SK-N-SH (cell line): ENCODE results near the gene SLC45A3.

ENCODE experiments used
- CHD2 ChIP-seq: fragments of 150-350 bp; IDR thresholded peaks from 2 replicates; pipeline ENCODE4 v1.6.1; 2018; ENCODE audit warnings: low read length; ENCODE audit not compliant: partially characterized antibody
- CTCF ChIP-seq: fragments of 200-600 bp; sonication (generic); IDR thresholded peaks from 2 replicates; pipeline ENCODE4 v1.6.1; 2017; ENCODE audit warnings: antibody characterized with exemption, mild to moderate bottlenecking, moderate library complexity
- EP300 ChIP-seq, 2 experiments: IDR thresholded peaks; 2 replicates each; pipeline versions ENCODE4 v1.4.0 to v1.6.1; 2012; ENCODE audit warnings: borderline replicate concordance in 1 of 2, low read depth in 1 of 2, low read length in 1 of 2
- EZH2phosphoT487 ChIP-seq: fragments of 200-600 bp; sonication (generic); IDR thresholded peaks from 2 replicates; pipeline ENCODE4 v1.6.1; 2017; ENCODE audit warnings: low read depth, mixed run types, mild to moderate bottlenecking, antibody characterized with exemption, moderate library complexity, borderline replicate concordance
- FOXM1 ChIP-seq: IDR thresholded peaks from 2 replicates; pipeline ENCODE4 v1.4.0; 2012; ENCODE audit warnings: low read depth, mild to moderate bottlenecking
- GABPA ChIP-seq: IDR thresholded peaks from 2 replicates; pipeline ENCODE4 v1.4.0; 2012; ENCODE audit warnings: low read depth, mild to moderate bottlenecking
- IRF3 ChIP-seq: fragments of 150-350 bp; IDR thresholded peaks from 2 replicates; pipeline ENCODE4 v1.6.1; 2016; ENCODE audit warnings: mild to moderate bottlenecking, low read depth, low read length
- MXI1 ChIP-seq: IDR thresholded peaks from 2 replicates; pipeline ENCODE4 v1.6.1; 2012; ENCODE audit warnings: mild to moderate bottlenecking, low read depth, low read length, improper control_type of control experiment
- NRF1 ChIP-seq: IDR thresholded peaks from 2 replicates; pipeline ENCODE4 v1.6.1; 2012; ENCODE audit warnings: low read depth, mild to moderate bottlenecking, low read length
- RAD21 ChIP-seq: IDR thresholded peaks from 2 replicates; pipeline ENCODE4 v1.6.1; 2012; ENCODE audit warnings: mild to moderate bottlenecking, low read length
- SMC3 ChIP-seq: IDR thresholded peaks from 2 replicates; pipeline ENCODE4 v1.6.1; 2012; ENCODE audit warnings: low read depth, low read length, improper control_type of control experiment
- TAF1 ChIP-seq: IDR thresholded peaks from 2 replicates; pipeline ENCODE4 v1.6.1; 2012; ENCODE audit warnings: low read depth, mild to moderate bottlenecking, low read length, moderate library complexity, borderline replicate concordance
- YY1 ChIP-seq: IDR thresholded peaks from 2 replicates; pipeline ENCODE4 v1.4.0; 2012; ENCODE audit warnings: low read depth, mild to moderate bottlenecking

GRCh38 chr1:205610036-205610435, 70.3 kb downstream of the SLC45A3 start:
- TF ChIP-seq CTCF = no peak
- no peak for TF ChIP-seq TAF1
- no peak for TF ChIP-seq RAD21
- TF ChIP-seq CHD2 = no peak
- TF ChIP-seq EZH2phosphoT487 = no peak
- no peak for TF ChIP-seq IRF3
- no peak for TF ChIP-seq FOXM1
- no peak for TF ChIP-seq MXI1
- TF ChIP-seq YY1 = no peak
- no peak for TF ChIP-seq GABPA
- no peak for TF ChIP-seq SMC3
- no peak for TF ChIP-seq EP300 (IDR thresholded peaks at IDR 0.05; ENCODE audit: borderline replicate concordance in 1 of 2, low read depth in 1 of 2, low read length in 1 of 2)
- no peak for TF ChIP-seq NRF1
